ENCODE data around the gene ADCY3.

The ADCY3 gene

DNA sequence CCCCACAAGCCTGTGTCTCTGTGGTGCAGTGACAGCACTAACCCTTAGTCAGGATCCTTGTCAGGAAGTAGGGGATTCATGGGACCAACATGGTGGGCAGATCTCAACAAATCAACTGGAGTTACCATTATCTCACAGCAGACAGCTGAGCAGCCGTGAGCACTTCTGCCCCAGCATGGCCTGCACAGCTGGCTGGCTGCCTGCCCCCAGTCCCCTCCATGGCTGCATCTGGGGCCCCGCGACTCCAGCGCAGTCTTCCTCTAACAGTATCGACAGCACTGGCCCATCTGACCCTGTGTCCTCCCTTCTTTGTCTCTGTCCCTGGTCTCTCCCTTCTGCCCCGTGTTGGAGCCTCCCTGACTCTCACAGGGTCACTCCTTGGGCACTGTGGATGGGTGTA, 4.7 kb upstream of the ADCY3 start:
- DNase-seq, result no peak

DNA sequence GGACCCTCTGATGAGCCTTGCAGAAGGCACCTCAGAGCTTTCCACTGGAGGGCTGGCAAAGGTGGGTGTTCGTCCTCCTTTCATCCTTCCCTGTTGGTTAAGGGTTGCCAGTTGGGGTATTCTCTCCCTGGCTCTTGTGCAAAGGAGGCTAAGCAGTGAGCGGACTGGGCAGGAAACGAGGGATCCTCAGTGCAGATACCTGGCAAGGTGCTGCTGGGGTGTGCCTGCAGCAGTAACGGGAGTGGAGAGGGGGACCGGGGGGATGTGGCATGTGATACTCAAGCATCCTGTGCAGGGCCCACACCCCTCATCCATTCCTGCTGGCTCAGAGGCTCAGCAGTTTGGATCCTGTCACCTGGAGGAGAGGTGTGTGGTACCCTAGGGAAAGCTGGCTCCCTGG, 4.2 kb upstream of the ADCY3 start:
- no peak for DNase-seq

DNA sequence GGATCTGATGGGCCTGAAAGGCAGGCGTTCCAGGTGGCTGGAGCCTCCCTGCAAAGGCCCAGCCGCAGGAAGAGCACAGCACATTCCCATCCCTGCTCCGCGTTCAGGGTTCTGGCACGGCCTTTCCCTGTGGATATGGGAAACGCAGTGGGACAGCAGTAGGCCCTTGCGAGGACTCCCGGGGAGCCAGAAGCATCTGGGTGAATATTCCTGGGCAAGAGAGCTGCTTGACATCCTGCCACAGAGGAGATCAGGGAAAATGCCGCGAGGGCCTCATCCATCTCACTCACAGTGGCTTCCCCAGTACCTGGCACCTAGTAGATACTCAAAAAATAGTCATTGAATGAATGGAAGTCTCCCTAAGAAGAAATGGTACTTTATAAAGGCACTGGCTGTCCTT, 3.1 kb upstream of the ADCY3 start:
- DNase-seq, result no peak

DNA sequence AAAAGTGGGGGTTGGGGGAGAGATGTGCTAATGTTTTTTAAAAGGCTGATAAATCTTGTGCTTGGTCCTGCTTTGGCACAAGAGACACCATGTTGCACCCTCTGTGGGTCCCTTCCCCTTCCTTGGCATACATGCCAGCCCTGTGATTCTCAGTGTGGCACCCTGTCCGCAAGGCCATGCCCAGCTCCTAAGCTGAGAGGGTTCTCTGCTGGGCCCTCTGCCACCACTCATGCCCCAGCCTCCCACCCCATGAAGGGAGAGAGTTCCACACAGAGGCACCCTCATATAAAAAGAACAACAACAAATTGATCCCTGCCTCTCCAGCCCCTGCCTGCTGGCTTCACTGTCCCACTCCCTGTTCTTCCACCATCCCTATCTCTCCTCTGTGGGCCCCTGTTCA, 2.5 kb upstream of the ADCY3 start:
- DNase-seq, result no peak

DNA sequence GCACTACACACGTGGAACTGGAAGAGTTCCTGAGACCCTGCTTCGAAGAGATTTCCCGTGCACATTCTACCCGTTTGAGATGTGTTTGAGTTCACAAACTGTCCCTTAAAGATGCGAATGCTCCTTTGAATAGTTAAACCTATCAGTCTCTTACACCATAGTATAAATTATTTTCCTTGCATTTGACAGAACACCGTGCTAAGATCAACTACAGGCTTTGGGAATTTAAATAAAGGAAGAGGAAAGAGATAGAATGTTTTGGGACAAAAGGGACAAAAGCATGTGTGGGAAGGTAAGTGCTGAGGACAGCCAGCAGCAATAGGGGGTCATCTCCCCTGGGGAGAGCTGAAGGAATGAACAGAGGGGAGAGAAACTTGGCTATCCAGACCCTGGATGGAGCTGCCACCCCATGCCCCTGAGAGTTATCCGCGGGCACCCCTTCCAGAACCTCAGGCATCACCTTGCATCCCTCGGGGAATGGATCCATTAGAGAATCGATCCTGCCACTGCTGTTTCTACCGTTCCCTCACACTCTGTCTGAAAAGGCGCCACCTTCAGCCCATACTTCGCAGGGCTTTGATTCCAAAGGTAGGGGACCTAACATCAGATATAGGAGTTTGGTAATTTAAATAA, 888 bp upstream of the ADCY3 start:
- no peak for DNase-seq

DNA sequence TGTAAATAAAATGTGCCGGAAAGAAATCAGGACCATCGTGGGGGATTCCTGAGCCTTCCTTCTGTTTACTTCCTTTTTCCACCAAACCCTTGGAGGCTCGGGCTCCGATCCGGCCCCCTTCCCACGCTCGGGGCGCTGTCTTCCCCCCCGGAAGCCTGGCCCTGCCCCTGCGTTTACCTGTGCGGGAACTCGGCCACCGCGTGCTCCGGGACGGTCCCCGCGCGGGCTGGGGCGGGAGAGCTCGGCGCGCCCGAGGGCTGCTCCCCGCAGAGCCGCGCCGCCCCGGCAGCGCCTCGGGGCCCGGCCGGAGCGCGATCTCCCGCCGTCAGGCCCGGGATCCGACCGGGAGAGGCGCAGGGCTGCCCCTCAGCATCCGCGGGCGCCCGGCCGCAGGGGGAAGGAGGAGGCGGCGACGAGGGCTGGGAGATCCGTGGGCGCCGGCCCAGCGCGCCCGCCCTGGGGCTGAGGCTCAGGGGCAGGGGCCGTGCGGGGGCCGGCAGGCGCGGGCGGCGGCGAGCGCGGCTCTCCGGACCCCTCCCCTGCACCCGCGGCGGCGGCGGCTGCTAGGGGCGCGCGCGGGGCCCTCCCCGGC, 435 bp downstream of the ADCY3 start:
- DNase-seq, result no peak

DNA sequence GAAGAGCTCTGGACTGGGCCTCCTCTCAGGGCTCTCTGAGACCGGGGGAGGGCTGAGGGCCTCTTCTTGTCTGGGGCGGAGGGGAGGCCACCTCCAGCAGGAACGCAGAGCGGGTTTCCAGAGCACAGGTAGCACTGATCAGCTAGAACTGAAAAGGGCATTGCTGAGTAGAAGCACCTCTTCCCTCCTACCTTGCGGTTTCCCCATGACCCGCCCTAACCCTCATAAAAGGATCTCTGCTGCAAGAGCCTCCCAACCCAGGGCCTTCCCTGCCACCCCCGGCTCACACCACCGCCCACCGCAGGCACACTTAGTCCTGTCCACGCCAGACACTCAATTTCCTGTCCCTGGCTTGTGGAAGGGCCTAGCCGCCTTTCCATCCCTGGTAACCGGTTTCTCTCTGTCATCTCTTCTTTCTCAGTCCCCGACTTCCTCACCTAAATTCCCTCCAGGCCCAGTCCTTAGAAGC, 966 bp downstream of the ADCY3 start:
- no peak for DNase-seq

DNA sequence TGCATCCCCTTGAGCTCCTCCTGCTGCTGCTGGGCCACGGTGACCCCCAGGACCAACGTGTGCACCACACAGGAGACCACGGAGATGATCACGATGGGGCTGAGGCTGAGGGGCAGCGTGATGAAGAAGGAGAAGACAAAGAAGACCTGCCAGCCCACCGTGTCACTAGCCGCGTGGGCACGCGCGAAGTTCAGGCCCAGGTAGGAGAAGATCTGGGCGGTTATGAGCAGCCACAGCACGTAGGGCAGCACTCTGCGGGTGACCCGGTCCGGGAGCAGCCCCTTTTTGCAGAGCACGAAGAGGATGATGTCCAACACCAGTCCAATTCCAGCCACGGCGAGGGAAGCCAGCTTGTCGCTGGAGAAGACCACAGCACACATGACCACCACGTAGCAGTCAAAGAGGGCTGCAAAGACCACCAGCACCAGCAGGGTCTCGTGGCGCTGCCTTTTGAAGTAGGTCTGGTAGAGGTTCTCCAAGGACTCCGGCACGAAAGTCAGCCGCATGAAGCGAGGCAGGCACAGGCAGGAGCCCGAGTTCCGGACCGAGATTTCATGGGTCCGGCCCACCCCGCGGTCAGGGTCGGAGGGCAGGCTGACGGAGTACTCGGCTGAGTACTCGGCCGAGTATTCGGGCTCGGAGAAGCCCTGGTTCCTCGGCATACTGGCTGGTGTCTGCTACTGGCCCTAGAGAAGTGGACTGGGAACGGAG, 1.6 kb downstream of the ADCY3 start:
- no peak for DNase-seq

DNA sequence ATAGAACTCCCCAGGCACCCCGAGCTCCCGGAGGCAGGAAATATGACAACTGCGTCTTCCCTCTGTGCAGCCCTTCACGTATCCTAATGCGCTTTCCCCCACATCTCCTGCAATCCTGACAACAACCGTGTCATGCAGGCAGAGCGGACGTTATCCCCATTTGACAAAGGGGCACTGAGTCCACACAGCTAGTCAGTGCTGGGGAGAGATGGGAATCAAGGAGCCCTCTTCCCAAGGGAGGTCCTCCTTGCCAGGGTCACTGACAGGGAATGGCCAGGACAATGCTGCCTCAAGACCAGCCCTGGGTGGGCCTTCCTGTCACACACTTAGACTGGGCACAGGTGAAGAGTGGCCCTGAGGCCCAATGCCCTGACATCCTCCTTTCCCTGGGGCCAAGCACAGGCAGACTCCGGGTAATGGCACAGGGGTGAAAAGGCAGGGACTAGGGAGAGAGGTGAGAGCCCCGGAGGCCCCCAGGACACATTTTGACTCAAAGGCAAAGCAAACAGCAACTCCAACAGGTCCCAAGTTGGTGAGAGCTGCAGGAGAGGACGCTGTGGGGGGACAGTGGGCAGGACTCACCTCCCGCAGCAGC, 2.2 kb downstream of the ADCY3 start:
- DNase-seq, result no peak

DNA sequence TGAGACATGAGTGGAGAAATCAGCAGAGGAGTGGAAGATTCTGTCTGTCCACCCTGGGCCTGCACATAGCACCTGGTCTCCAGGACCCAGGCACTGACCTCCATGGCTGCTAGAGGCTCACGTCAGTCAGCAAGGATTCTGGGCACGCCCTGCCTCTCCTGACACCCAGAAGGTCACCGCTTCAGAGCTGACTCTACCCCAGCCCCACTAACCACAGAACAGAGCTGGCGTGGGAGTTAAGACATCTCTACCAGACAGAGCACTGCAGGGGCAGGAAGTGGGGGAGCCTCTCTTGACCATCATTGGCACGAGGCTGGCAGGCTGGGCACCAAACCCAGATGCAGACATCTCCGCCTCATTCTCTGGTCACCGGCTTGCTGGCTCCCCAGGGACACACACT, 3.0 kb downstream of the ADCY3 start:
- no peak for DNase-seq

DNA sequence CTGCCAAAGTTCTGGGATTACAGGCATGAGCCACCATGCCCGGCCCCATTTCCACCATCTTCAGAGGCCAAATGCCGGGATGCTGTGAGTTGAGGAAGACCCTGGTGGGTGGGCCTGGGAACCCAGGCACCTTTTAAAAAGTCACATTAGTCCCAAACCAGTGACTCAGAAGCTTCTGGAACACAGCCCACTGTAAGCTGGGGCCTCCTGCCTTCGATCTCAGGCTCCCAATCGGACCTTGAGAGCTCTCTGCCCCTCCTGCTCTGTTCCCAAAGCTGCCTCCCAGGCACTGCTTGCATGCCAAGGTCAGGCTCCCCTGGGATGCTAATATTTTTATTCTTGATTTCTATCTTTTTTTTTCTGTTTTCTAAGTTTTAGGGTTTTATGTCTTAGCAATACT, 4.2 kb downstream of the ADCY3 start:
- DNase-seq, result no peak

DNA sequence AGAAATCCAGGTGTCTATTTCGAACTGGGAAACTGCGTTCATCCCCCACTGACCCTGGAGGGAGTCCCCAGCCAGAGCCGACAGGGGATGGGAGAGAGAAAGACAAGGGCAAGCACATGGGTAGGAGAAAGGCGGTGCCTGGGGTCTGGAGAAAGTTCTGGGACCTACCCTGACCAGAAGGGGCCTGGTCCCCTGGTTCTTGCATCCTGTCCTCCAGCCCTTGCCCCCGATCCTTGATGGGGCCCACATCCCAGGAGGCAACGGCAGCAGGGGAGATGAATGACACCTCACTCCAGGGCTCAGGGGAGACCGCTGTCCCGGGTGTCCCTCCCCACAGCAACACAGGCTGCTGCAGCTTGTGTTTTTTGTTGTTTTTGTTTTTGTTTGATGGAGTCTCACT, 4.9 kb downstream of the ADCY3 start:
- DNase-seq, result no peak

DNA sequence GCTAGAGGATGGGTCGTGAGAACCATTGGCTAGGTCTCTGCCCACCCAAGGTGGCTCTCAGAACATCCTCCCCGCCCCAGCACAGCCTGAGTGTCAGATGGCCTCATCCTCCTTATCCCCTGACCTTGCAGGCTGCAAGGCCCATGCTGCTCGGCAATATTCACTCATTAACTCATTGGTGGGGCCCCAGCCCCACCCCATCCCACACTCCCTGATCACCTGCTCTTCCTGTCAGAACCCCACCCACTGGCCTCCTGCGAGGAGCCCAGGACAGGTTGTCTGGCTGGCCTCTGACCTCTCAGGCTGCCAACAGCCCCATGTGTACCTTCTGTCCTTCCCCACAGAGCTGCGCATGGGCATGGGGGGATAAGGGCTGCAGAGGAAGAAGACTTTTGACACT, 5.3 kb downstream of the ADCY3 start:
- no peak for DNase-seq

DNA sequence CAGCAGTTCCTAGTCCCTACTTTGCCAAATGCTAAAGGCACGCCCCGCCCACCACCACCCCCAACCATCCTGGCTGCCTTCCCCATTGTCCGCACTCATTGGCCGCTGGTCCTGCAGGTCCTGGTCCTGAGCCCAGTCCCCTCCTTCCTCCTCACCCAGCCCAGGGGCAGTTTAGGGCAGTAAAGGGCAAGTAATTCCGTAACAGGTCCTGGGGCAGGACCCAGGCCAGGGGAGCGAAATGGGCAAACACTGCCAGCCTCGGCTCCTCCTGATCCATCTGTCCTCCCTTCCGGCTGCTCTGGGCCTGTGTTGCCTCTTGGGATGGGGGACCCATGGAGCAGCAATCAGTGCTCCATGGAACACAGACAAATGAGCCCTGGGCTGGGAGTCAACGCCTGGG, 6.1 kb downstream of the ADCY3 start:
- no peak for DNase-seq

DNA sequence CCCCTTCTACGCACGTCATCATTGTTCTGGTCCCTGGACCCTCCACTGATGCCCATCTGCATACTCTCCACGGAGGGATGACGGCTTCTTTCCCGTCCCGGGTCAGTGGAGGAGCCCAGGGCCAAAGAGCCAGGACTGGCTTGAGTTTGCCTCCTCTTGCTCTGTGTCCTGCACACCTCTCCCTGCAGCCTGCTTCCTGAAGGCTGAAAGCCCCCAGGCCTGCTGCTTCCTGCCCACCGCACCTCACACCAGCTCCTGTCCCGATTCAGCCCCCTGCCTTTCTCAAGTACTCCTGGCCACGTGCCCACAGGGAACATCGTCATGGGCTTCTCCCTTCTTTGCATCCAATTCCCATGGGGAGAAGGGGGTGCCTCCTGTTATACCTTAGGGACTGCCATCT, 7.1 kb downstream of the ADCY3 start:
- DNase-seq, result no peak

DNA sequence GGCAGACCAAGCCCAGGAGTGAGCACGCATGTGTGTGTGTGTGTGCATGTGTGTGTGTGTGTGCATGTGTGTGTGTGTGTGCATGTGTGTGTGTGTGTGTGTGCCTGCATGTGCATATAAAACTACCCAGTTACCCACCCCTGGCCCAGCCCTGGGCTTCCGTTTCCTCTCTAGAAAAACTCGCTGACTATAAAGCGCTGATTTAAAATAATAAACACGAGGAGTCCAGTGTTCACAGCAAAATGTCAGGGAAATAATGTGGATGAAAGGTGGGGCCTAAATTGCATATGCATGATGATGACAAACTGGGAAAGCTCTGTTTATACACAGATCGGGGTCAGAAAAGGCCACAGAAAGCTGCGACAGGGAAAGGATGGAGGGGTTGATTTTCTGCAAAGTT, 7.5 kb downstream of the ADCY3 start:
- DNase-seq, result no peak

DNA sequence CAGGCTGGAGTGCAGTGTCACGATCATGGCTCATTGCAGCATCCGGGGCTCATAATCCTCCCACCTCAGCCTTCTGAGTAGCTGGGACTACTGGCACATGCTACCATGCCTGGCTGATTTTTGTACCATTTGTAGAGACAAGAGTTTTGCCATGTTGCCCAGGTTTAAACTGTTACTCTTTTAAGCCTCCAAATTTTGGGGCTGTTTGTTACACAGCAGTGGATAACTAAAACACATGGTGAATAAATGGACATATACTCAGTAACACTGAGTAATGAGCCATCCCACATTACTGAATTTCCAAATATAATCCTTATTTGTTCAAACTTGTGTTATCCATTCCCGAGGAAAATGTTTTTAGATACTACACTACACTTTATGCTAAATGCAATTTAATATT, 9.8 kb downstream of the ADCY3 start:
- DNase-seq, result no peak

DNA sequence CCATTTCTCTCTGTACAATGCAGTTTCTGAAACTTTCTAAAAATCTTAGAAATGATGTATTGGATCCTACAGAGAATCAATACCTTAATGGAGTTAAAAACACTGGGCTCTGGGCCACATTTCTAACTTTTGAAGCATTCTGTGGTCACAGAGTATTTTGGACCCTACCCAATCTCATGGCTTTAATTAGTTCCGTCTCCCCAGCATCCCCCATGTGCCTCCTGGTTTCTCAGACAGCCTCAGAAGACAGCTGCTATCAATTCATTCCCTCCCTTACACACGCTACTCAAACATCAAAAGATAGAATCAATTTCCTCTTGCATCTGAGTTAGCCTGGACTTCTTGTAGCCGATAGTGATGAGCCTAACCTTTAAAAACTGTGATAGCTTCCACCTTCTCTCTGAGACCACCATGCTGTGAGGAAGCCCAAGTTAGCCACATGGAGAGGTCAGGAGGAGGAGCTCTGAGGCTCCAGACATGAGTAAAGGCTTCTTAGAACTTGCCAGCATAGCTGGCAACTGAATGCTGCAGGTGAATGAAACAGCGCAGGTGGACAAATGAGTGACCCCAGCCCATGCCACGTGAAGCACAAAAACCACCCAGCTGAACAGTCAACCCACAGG, 10.4 kb downstream of the ADCY3 start:
- no peak for DNase-seq

DNA sequence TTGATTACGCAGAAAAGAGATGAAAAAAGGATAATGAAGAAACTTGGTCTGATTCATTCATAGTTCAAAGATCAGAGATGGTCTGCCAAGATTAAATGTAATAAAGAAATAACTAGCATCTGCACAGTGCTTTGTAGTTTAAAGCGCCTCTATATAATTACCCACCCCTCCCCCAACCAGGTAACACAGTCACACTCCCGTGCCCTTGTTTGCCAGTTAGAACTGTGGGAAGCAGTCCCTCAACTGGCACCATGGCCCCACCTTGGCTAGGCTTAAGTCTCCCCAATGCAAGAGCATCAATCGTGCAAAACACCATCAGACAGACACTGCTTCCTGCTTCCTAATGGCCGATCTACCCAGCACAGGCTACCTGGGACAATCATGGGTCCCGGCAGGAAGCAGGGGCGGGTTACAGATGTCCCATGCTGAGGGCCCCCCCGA, 11.6 kb downstream of the ADCY3 start:
- no peak for DNase-seq

DNA sequence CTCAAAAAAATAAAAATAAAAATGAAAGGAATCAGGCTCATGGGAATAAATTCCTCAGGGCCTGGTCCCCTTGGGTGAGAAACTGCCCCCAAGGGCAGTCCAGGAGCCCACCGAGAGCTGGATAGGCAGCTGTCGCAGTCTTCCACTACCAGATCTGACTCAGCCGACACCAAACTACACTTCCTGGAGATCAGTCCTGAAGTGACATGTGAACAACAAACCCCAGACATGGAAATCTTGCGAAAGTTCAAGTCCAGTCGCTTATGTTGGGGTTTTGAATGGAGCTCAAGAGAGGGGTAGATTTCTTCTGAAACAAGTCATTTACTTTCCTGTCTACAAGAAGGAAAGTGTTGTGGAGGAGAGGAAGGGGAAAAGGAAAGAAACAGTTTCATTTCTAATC, 12.9 kb downstream of the ADCY3 start:
- no peak for DNase-seq

DNA sequence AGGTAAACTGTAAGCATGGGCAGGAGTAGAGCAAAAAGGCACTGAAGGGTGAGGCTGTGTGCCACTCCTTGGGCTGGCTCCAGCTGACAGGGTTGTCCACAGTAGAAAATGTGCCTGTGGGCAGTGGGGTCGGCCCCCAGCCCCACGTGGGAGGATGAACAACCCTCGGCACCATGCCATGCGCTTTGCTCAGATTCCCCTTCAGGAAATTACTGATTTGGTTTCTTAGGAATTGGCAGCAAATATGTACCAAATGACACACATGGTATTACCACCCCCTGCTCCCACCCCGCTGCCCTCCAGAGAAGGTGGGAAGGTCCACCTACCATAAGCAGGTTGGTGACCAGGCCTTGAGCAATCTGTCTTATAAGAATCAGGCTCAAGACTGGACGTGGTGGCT, 13.6 kb downstream of the ADCY3 start:
- DNase-seq, result no peak

DNA sequence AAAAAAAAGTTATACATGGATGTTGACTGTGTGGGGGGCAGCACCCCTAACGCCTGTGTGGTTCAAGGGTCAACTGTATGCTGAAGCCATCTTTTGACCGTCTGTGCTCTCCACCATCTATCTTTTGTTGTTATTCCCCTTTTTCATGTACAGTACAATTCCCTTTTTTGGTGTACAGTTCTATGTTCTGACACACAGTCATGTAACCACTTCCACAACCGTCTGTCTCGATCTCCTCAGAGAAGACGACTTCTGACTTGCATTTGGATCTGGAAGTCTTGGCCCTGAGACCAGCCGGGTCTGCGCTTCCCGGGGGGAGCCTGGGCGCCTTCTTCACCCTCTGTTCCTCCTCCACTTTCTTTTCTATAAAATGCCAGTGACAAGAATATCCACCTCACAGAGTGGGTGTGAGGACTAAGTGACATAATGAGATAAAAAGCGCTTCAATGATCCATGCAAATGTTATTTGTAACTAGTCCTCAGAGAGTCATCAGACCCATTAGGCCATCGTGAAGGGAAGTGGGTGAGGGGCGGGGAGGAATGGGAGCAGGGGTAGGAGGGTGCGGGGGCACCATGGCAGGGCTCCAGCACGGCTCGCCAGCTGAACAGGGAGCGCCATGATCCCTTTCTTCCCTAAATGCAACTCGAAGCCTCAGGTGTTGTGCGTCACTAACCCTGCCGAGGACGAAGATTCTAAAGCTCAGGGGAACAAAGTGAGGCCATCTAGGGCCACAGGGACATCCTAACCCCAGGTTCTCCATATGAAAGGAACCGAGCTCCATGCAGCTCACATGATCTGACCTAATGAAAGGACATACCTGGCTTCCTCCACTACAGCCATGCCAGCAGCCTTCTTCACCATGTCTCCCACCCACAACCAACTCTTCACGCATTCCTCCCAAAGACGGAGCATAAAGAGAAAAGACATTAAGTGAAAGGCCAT, 16.6 kb downstream of the ADCY3 start:
- no peak for DNase-seq
